ENCODE measurements around the gene SPECC1. TPM values are rescaled to one million over a fixed set of nuclear protein-coding genes. Genes with fewer than 3 reads are reported as not detected.

Gene SPECC1
- total RNA-seq, 1 experiment from 2014 or later: 43.5 TPM

DNA sequence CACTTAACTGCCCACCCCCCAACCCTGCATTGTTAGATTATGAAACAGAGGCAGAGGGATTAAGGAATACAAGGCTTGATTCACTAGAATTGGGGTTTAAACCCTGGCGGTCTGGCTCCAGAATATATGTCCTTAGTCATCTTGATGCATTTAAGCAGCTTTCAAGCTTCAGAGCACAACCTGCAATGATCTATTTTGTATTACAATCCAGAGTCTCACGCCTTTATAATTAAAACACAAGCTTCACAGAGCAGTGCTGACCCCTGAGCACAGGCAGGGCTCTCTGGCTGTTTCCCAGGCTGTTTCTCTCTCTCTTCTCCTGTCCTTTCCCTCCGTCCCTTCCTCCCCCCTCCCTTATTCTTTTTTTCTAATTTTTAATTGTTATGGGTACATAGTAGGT, 209.1 kb downstream of the SPECC1 start:
- no peak overlapping the region for H3K4me2 ChIP-seq (ENCODE audit: low read length)
- TF ChIP-seq, protein P1, sequence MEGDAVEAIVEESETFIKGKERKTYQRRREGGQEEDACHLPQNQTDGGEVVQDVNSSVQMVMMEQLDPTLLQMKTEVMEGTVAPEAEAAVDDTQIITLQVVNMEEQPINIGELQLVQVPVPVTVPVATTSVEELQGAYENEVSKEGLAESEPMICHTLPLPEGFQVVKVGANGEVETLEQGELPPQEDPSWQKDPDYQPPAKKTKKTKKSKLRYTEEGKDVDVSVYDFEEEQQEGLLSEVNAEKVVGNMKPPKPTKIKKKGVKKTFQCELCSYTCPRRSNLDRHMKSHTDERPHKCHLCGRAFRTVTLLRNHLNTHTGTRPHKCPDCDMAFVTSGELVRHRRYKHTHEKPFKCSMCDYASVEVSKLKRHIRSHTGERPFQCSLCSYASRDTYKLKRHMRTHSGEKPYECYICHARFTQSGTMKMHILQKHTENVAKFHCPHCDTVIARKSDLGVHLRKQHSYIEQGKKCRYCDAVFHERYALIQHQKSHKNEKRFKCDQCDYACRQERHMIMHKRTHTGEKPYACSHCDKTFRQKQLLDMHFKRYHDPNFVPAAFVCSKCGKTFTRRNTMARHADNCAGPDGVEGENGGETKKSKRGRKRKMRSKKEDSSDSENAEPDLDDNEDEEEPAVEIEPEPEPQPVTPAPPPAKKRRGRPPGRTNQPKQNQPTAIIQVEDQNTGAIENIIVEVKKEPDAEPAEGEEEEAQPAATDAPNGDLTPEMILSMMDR (IDR thresholded peaks at IDR 0.05 in 2 of 3, conservative IDR thresholded peaks at IDR 0.05 in 1 of 3; ENCODE audit: borderline replicate concordance in 1 of 3, insufficient read depth in 1 of 3, low read depth in 2 of 3, low read length in 2 of 3): no peak
- H3K27ac ChIP-seq (ENCODE audit: low read depth, low read length): no peak overlapping the region
- BruUV-seq (replicated peaks): no TSS peak
- H3K27me3 ChIP-seq (ENCODE audit: insufficient read depth, low read length): no peaks in the 10 kb centered on the region
- RAD21 ChIA-PET (ENCODE audit: low non-redundant PET in 1 of 2, low total read pairs in 2 of 2, uncharacterized antibody in 2 of 2, unreplicated experiment in 2 of 2): no interaction called here
- no peaks in the 10 kb centered on the region for H3K79me2 ChIP-seq (ENCODE audit: insufficient read depth, low read length)
- H3K4me1 ChIP-seq (ENCODE audit: control insufficient read depth in 1 of 2, insufficient read depth in 2 of 2, low read length in 2 of 2): no peaks in the 10 kb centered on the region
- DNase-seq (ENCODE audit: low read depth, low spot score) (no peak), ATAC-seq (no peak)
- H3K9me2 ChIP-seq (ENCODE audit: insufficient read depth): no peaks in the 10 kb centered on the region
- no peak overlapping the region for H3K4me3 ChIP-seq (replicated peaks in 1 of 2; ENCODE audit: low read depth in 1 of 2, low read length in 2 of 2)
- H3K9me3 ChIP-seq (ENCODE audit: control insufficient read depth in 1 of 2, insufficient read depth in 1 of 2, low read depth in 1 of 2, low read length in 2 of 2): 0 out of 4 replicates have a peak, but pooled peaks cover 0 to 4% of the 10 kb centered on the region in 2 experiments
- H3K36me3 ChIP-seq (ENCODE audit: control insufficient read depth in 1 of 2, insufficient read depth in 2 of 2, low read length in 2 of 2): no peaks in the 10 kb centered on the region
- CTCF ChIA-PET: no interaction called here
- intact Hi-C loops (cut with micrococcal nuclease): no loop called here
- no peak overlapping the region for H2AFZ ChIP-seq (ENCODE audit: low read depth, low read length, poor library complexity, severe bottlenecking)
- H3K9ac ChIP-seq (ENCODE audit: low read length): no peak overlapping the region
- POLR2A ChIA-PET: no interaction called here
- no peaks in the 10 kb centered on the region; the same call in 1 of the 2 replicates for H4K20me1 ChIP-seq (ENCODE audit: insufficient read depth)

DNA sequence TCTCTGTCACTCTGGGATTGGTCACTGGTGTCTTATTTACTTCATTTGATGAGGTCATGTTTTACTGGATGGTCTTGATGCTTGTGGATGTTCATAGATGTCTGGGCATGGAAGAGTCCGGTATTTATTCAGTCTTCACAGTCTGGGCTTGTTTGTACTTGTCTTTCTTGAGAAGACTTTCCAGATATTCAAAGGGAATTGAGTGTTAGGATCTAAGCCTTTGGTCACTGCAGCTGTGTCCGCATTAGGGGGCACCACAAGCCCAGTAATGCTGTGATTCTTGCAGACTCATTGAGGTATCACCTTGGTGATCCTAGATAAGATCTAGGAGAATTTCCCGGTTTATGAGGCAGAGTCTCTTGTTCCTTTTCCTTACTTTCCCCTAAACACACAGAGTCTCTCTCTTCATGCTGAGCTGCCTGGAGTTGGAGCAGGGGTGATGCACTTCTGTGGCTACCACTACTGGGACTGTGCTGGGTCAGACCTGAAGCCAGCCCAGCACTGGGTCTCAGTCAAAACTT, 214.7 kb downstream of the SPECC1 start:
- Histone ChIP-seq H3K4me2 (ENCODE audit: low read length) (no peak overlapping the region), H3K9ac (ENCODE audit: low read length) (no peak overlapping the region), H2AFZ (ENCODE audit: low read depth, low read length, poor library complexity, severe bottlenecking) (no peak overlapping the region), H3K36me3 (ENCODE audit: control insufficient read depth in 1 of 2, insufficient read depth in 2 of 2, low read length in 2 of 2) (0 out of 4 replicates have a peak, but pooled peaks cover 0 to 3% of the 10 kb centered on the region in 2 experiments), H3K4me1 (ENCODE audit: control insufficient read depth in 1 of 2, insufficient read depth in 2 of 2, low read length in 2 of 2) (0 out of 4 replicates have a peak, but pooled peaks cover 0 to 3% of the 10 kb centered on the region in 2 experiments), H3K27ac (ENCODE audit: low read depth, low read length) (no peak overlapping the region), H4K20me1 (ENCODE audit: insufficient read depth) (no peaks in the 10 kb centered on the region; the same call in 1 of the 2 replicates), H3K9me2 (ENCODE audit: insufficient read depth) (no peaks in the 10 kb centered on the region), H3K9me3 (ENCODE audit: control insufficient read depth in 1 of 2, insufficient read depth in 1 of 2, low read depth in 1 of 2, low read length in 2 of 2) (0 out of 4 replicates have a peak, but pooled peaks cover 0 to 4% of the 10 kb centered on the region in 2 experiments), H3K79me2 (ENCODE audit: insufficient read depth, low read length) (no peaks in the 10 kb centered on the region), H3K4me3 (replicated peaks in 1 of 2; ENCODE audit: low read depth in 1 of 2, low read length in 2 of 2) (no peak overlapping the region), H3K27me3 (ENCODE audit: insufficient read depth, low read length) (no peaks in the 10 kb centered on the region)
- ChIA-PET RAD21 (ENCODE audit: low non-redundant PET in 1 of 2, low total read pairs in 2 of 2, uncharacterized antibody in 2 of 2, unreplicated experiment in 2 of 2) (no interaction called here), CTCF (interaction anchor here (1.0 kb wide), 1 partner anchor 231 kb away, joined by 3 read pairs; no protein-coding TSS in a partner anchor), POLR2A (no interaction called here)
- ATAC-seq: no peak
- intact Hi-C loops (cut with micrococcal nuclease): loop anchor here (10.0 kb wide), 1 partner anchor 229 kb away; no protein-coding TSS in a partner anchor
- no TSS peak for BruUV-seq (replicated peaks)
- DNase-seq (ENCODE audit: low read depth, low spot score): no peak
- TF ChIP-seq, protein P2, sequence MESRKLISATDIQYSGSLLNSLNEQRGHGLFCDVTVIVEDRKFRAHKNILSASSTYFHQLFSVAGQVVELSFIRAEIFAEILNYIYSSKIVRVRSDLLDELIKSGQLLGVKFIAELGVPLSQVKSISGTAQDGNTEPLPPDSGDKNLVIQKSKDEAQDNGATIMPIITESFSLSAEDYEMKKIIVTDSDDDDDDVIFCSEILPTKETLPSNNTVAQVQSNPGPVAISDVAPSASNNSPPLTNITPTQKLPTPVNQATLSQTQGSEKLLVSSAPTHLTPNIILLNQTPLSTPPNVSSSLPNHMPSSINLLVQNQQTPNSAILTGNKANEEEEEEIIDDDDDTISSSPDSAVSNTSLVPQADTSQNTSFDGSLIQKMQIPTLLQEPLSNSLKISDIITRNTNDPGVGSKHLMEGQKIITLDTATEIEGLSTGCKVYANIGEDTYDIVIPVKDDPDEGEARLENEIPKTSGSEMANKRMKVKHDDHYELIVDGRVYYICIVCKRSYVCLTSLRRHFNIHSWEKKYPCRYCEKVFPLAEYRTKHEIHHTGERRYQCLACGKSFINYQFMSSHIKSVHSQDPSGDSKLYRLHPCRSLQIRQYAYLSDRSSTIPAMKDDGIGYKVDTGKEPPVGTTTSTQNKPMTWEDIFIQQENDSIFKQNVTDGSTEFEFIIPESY (IDR thresholded peaks at IDR 0.05; ENCODE audit: extremely low read depth, insufficient replicate concordance, low read length): no peak
- TF ChIP-seq EZH2phosphoT487 (IDR thresholded peaks at IDR 0.05; ENCODE audit: borderline replicate concordance) (no peak), POLR2AphosphoS5 (IDR thresholded peaks at IDR 0.05; ENCODE audit: low read depth, low read length) (no peak), SRF (IDR thresholded peaks at IDR 0.05; ENCODE audit: low read depth) (no peak), YY1 (IDR thresholded peaks at IDR 0.05; ENCODE audit: extremely low read depth, insufficient replicate concordance, low read depth, low read length) (no peak), SIN3A (IDR thresholded peaks at IDR 0.05; ENCODE audit: low read depth) (no peak), POLR2A (IDR thresholded peaks at IDR 0.05; ENCODE audit: borderline replicate concordance, extremely low read depth, insufficient read depth, insufficient read length) (no peak), JUND (IDR thresholded peaks at IDR 0.05) (no peak), ZNF274 (IDR thresholded peaks at IDR 0.05; ENCODE audit: low read depth, low read length) (no peak)
- TF ChIP-seq, protein P3, sequence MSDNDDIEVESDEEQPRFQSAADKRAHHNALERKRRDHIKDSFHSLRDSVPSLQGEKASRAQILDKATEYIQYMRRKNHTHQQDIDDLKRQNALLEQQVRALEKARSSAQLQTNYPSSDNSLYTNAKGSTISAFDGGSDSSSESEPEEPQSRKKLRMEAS (IDR thresholded peaks at IDR 0.05): no peak
- TF ChIP-seq, protein P4, sequence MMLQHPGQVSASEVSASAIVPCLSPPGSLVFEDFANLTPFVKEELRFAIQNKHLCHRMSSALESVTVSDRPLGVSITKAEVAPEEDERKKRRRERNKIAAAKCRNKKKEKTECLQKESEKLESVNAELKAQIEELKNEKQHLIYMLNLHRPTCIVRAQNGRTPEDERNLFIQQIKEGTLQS (IDR thresholded peaks at IDR 0.05): no peak

Measured in HCT116 (cell line).